Measurements from ENCODE around the gene LIX1L. TPM values are rescaled to one million over a fixed set of nuclear protein-coding genes. Genes with fewer than 3 reads are reported as not detected.
A peak's percentile ranks its signal among the peaks of the same experiment; 100 is the strongest.

The LIX1L gene
- total and polyA plus RNA-seq, 2 of the 13 experiments (the other 11 are each of a cell fraction or from before 2014, with no cell fraction given), result 8.1 to 24.9 TPM

DNA sequence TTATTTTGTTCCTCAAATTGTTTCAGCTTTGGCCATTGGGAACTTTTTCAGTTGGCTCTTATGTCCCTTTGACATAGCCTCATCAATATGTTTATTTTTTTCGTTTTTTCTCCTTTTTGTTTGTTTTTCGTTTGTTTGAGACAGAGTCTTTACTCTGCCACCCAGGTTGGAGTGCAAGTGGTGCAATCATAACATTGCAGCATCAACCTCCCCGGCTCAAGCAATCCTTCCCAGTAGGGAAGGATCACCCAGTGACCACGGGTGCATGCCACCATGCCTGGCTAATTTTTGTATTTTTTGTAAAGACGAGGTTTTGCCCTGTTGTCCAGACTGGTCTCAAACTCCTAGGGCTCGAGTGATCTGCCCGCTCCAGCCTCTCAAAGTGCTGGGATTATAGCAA lies 14.8 kb upstream of the LIX1L start (continued):
- TF ChIP-seq, protein P1, sequence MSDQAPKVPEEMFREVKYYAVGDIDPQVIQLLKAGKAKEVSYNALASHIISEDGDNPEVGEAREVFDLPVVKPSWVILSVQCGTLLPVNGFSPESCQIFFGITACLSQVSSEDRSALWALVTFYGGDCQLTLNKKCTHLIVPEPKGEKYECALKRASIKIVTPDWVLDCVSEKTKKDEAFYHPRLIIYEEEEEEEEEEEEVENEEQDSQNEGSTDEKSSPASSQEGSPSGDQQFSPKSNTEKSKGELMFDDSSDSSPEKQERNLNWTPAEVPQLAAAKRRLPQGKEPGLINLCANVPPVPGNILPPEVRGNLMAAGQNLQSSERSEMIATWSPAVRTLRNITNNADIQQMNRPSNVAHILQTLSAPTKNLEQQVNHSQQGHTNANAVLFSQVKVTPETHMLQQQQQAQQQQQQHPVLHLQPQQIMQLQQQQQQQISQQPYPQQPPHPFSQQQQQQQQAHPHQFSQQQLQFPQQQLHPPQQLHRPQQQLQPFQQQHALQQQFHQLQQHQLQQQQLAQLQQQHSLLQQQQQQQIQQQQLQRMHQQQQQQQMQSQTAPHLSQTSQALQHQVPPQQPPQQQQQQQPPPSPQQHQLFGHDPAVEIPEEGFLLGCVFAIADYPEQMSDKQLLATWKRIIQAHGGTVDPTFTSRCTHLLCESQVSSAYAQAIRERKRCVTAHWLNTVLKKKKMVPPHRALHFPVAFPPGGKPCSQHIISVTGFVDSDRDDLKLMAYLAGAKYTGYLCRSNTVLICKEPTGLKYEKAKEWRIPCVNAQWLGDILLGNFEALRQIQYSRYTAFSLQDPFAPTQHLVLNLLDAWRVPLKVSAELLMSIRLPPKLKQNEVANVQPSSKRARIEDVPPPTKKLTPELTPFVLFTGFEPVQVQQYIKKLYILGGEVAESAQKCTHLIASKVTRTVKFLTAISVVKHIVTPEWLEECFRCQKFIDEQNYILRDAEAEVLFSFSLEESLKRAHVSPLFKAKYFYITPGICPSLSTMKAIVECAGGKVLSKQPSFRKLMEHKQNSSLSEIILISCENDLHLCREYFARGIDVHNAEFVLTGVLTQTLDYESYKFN (CRISPR knock-in tag; conservative IDR thresholded peaks at IDR 0.05), result peak; percentile 65
- no peak for TF ChIP-seq TOE1 (CRISPR knock-in tag; IDR thresholded peaks at IDR 0.05)
- TF ChIP-seq KDM1A (CRISPR knock-in tag; IDR thresholded peaks at IDR 0.05), result no peak; the same call in 1 of the 2 replicates
- TF ChIP-seq, protein P2, sequence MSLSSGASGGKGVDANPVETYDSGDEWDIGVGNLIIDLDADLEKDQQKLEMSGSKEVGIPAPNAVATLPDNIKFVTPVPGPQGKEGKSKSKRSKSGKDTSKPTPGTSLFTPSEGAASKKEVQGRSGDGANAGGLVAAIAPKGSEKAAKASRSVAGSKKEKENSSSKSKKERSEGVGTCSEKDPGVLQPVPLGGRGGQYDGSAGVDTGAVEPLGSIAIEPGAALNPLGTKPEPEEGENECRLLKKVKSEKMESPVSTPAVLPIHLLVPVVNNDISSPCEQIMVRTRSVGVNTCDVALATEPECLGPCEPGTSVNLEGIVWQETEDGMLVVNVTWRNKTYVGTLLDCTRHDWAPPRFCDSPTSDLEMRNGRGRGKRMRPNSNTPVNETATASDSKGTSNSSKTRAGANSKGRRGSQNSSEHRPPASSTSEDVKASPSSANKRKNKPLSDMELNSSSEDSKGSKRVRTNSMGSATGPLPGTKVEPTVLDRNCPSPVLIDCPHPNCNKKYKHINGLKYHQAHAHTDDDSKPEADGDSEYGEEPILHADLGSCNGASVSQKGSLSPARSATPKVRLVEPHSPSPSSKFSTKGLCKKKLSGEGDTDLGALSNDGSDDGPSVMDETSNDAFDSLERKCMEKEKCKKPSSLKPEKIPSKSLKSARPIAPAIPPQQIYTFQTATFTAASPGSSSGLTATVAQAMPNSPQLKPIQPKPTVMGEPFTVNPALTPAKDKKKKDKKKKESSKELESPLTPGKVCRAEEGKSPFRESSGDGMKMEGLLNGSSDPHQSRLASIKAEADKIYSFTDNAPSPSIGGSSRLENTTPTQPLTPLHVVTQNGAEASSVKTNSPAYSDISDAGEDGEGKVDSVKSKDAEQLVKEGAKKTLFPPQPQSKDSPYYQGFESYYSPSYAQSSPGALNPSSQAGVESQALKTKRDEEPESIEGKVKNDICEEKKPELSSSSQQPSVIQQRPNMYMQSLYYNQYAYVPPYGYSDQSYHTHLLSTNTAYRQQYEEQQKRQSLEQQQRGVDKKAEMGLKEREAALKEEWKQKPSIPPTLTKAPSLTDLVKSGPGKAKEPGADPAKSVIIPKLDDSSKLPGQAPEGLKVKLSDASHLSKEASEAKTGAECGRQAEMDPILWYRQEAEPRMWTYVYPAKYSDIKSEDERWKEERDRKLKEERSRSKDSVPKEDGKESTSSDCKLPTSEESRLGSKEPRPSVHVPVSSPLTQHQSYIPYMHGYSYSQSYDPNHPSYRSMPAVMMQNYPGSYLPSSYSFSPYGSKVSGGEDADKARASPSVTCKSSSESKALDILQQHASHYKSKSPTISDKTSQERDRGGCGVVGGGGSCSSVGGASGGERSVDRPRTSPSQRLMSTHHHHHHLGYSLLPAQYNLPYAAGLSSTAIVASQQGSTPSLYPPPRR (CRISPR knock-in tag; IDR thresholded peaks at IDR 0.05; ENCODE audit: borderline replicate concordance), result peak; percentile 52; the same call in 1 of the 2 replicates
- no peak for TF ChIP-seq NR2F1 (CRISPR knock-in tag; IDR thresholded peaks at IDR 0.05)
- TF ChIP-seq GABPB1 (CRISPR knock-in tag; IDR thresholded peaks at IDR 0.05), result 0 out of 2 replicates have a peak, but pooled peaks have one; percentile 31
- TF ChIP-seq, protein P3, sequence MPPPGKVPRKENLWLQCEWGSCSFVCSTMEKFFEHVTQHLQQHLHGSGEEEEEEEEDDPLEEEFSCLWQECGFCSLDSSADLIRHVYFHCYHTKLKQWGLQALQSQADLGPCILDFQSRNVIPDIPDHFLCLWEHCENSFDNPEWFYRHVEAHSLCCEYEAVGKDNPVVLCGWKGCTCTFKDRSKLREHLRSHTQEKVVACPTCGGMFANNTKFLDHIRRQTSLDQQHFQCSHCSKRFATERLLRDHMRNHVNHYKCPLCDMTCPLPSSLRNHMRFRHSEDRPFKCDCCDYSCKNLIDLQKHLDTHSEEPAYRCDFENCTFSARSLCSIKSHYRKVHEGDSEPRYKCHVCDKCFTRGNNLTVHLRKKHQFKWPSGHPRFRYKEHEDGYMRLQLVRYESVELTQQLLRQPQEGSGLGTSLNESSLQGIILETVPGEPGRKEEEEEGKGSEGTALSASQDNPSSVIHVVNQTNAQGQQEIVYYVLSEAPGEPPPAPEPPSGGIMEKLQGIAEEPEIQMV (CRISPR knock-in tag; IDR thresholded peaks at IDR 0.05; ENCODE audit: low read depth), result no peak
- TF ChIP-seq ZNF883 (CRISPR knock-in tag; IDR thresholded peaks at IDR 0.05; ENCODE audit: not compliant biosample characterization), result no peak
- no peak for TF ChIP-seq ZFX (CRISPR knock-in tag; IDR thresholded peaks at IDR 0.05; ENCODE audit: low read depth)
- TF ChIP-seq NFYC (CRISPR knock-in tag; IDR thresholded peaks at IDR 0.05), result no peak
- TF ChIP-seq, protein P4, sequence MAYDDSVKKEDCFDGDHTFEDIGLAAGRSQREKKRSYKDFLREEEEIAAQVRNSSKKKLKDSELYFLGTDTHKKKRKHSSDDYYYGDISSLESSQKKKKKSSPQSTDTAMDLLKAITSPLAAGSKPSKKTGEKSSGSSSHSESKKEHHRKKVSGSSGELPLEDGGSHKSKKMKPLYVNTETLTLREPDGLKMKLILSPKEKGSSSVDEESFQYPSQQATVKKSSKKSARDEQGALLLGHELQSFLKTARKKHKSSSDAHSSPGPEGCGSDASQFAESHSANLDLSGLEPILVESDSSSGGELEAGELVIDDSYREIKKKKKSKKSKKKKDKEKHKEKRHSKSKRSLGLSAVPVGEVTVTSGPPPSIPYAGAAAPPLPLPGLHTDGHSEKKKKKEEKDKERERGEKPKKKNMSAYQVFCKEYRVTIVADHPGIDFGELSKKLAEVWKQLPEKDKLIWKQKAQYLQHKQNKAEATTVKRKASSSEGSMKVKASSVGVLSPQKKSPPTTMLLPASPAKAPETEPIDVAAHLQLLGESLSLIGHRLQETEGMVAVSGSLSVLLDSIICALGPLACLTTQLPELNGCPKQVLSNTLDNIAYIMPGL (CRISPR knock-in tag; IDR thresholded peaks at IDR 0.05; ENCODE audit: borderline replicate concordance in 1 of 2, low read depth in 1 of 2), result no peak
- TF ChIP-seq MEF2D (CRISPR knock-in tag; IDR thresholded peaks at IDR 0.05), result no peak
- TF ChIP-seq, protein P5, sequence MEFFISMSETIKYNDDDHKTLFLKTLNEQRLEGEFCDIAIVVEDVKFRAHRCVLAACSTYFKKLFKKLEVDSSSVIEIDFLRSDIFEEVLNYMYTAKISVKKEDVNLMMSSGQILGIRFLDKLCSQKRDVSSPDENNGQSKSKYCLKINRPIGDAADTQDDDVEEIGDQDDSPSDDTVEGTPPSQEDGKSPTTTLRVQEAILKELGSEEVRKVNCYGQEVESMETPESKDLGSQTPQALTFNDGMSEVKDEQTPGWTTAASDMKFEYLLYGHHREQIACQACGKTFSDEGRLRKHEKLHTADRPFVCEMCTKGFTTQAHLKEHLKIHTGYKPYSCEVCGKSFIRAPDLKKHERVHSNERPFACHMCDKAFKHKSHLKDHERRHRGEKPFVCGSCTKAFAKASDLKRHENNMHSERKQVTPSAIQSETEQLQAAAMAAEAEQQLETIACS (CRISPR knock-in tag; IDR thresholded peaks at IDR 0.05), result no peak
- no peak for TF ChIP-seq ZNF572 (CRISPR knock-in tag; IDR thresholded peaks at IDR 0.05)

Data from HepG2 (cell line).